K562 (cell line): ENCODE data around the gene TMCO4. TPM values are rescaled to one million over a fixed set of nuclear protein-coding genes. Genes with fewer than 3 reads are reported as not detected.

Source experiments
- CREM ChIP-seq: IDR thresholded peaks from 2 replicates; pipeline ENCODE4 v1.6.1; 2014; ENCODE audit warnings: antibody characterized with exemption, low read depth
- PATZ1 ChIP-seq: fragments of 250-450 bp; sonication (Bioruptor Pico); IDR thresholded peaks from 2 replicates; pipeline ENCODE4 v1.5.0; 2020; ENCODE audit warnings: mild to moderate bottlenecking, borderline replicate concordance
- RB1 ChIP-seq: fragments of 450-650 bp; IDR thresholded peaks from 2 replicates; pipeline ENCODE4 v1.6.1; 2017; ENCODE audit warnings: low read depth, mild to moderate bottlenecking
- SIN3A ChIP-seq, 2 experiments: fragments of 150-350 bp in 1 of 2; IDR thresholded peaks; 2 replicates each; pipeline ENCODE4 v1.6.1; 2011 to 2016; ENCODE audit warnings: borderline replicate concordance in 2 of 2, low read depth in 2 of 2, low read length in 2 of 2, mild to moderate bottlenecking in 2 of 2, moderate library complexity in 2 of 2; ENCODE audit not compliant: control insufficient read depth in 1 of 2
- ZZZ3 ChIP-seq: fragments of 450-650 bp; IDR thresholded peaks from 2 replicates; pipeline ENCODE4 v1.6.1; 2016; ENCODE audit warnings: antibody characterized with exemption, mild to moderate bottlenecking, moderate library complexity
- polyA plus RNA-seq, 8 experiments: library from polyadenylated mRNA; depleted of rRNA in 4 of 8; stranded (reverse) in 5 of 8; unstranded in 3 of 8; fragments of >200 nt; fragmentation: Nextera tagmentation in 2 of 8; fragmentation: Illumina TruSeq in 1 of 8; extraction: Ambion mirVana in 2 of 8; extraction: Trizol in 1 of 8; gene quantifications; 2 replicates each; pipeline versions ENCODE4 v1.2.1 to v1.2.3, GENCODE V29; 2011 to 2014; ENCODE audit warnings: inconsistent platforms in 1 of 8, missing spikeins in 1 of 8
- total RNA-seq, 7 experiments: library from RNA; depleted of rRNA in 6 of 7; stranded (reverse); fragments of >200 nt in 6 of 7; fragmentation: Illumina TruSeq in 2 of 7; extraction: Trizol in 2 of 7; gene quantifications; 2 replicates each; pipeline versions ENCODE4 v1.2.1 to v1.2.3, GENCODE V29; 2011 to 2021; ENCODE audit warnings: low replicate concordance in 1 of 7
- TF ChIP-seq, protein P1 (sequence below): fragments of 250-450 bp; sonication (Bioruptor Pico); IDR thresholded peaks from 2 replicates; pipeline ENCODE4 v1.5.0; 2021

Gene TMCO4
- total and polyA plus RNA-seq, 9 of the 15 experiments (the other 6 are each of a cell fraction or from before 2014, with no cell fraction given) = 0.06 to 2.1 (median 1.2) TPM

- peak; percentile 42; the same call in 1 of the 2 replicates for TF ChIP-seq RB1
- no peak for TF ChIP-seq SIN3A (IDR thresholded peaks at IDR 0.05; ENCODE audit: borderline replicate concordance in 2 of 2, control insufficient read depth in 1 of 2, low read depth in 2 of 2, low read length in 2 of 2)
- TF ChIP-seq PATZ1 = no peak
- TF ChIP-seq, protein P1, sequence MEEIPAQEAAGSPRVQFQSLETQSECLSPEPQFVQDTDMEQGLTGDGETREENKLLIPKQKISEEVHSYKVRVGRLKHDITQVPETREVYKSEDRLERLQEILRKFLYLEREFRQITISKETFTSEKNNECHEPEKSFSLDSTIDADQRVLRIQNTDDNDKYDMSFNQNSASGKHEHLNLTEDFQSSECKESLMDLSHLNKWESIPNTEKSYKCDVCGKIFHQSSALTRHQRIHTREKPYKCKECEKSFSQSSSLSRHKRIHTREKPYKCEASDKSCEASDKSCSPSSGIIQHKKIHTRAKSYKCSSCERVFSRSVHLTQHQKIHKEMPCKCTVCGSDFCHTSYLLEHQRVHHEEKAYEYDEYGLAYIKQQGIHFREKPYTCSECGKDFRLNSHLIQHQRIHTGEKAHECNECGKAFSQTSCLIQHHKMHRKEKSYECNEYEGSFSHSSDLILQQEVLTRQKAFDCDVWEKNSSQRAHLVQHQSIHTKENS = no peak
- no peak for TF ChIP-seq CREM
- TF ChIP-seq ZZZ3 = no peak
Observed at GRCh38 chr1:19800076-19800804, 524 bp upstream of the TMCO4 start (continued).
